ENCODE data around the gene MDM2. TPM values are rescaled to one million over a fixed set of nuclear protein-coding genes. Genes with fewer than 3 reads are reported as not detected.

MDM2 gene
- total RNA-seq = 233 and 240 TPM in 2 replicates
- 46.3 and 46.6 TPM in 2 replicates for polyA plus RNA-seq
- polyA plus RNA-seq (2012) = 40.9 and 46.9 TPM in 2 replicates
- 46.8 and 52.5 TPM in 2 replicates for polyA minus RNA-seq (ENCODE audit: low replicate concordance)

DNA sequence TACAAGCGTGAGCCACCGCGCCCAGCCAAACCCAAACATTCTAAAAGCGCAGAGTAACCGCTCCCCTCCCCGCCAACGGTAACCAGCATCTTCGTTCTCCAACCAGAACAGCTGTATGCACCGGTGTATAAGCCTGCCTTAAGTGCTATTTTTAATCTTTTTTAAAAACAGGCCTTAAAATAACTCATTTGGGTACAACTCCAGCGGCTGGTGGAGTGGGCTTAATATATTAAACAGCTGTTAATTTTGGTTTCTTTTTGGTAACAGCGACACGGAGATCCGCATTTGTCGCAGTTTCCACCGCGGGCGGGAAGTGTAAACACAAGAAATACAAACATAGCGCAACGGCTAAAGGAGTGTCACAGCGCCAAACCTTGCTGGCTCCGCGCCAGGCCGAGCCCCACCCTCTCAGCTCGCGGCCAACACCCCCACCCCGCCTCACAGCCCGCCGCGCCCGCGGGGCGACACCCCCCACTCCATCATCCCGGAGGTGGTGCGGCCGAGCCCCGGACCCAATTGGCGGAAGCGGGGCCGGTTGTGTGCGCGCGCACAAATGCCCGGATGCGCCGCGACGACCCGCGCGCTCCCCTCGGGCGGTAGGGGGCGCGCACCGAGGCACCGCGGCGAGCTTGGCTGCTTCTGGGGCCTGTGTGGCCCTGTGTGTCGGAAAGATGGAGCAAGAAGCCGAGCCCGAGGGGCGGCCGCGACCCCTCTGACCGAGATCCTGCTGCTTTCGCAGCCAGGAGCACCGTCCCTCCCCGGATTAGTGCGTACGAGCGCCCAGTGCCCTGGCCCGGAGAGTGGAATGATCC lies at the start of gene MDM2:
Gene MDM2, plus strand, starts transcription at position 602 of the 812 bp plus-strand sequence. CDS start 301 bp downstream, outside the sequence.
- Histone ChIP-seq H3K4me3 (replicated peaks in 1 of 4; ENCODE audit: control extremely low read depth in 1 of 4, insufficient read depth in 1 of 4, low read depth in 3 of 4, low read length in 4 of 4) (peak within 1 kb of the TSS; percentile 94 to 99 (median 96)), H3K27ac (ENCODE audit: insufficient read depth, low read length) (peak within 1 kb of the TSS; percentile 99), H3K9me3 (ENCODE audit: control insufficient read depth, insufficient read depth, low read depth, low read length) (no peaks in the 10 kb centered on the region), H3K9ac (ENCODE audit: insufficient read depth, low read length) (peak within 1 kb of the TSS; percentile 99), H3K36me3 (ENCODE audit: control insufficient read depth, insufficient read depth, low read length) (peaks cover 5% of the 10 kb centered on the region), H3K4me1 (ENCODE audit: control insufficient read depth, extremely low read depth, insufficient read depth, low read length) (no peaks in the 10 kb centered on the region), H4K20me1 (ENCODE audit: control insufficient read depth, extremely low read depth, insufficient read depth, low read length) (no peaks in the 10 kb centered on the region), H3K79me2 (ENCODE audit: control insufficient read depth, insufficient read depth, low read length) (peaks cover 42% of the 10 kb centered on the region), H3K27me3 (ENCODE audit: control insufficient read depth, insufficient read depth, low read length) (no peaks in the 10 kb centered on the region), H3K4me2 (ENCODE audit: extremely low read depth, insufficient read depth, low read length) (peak within 1 kb of the TSS; percentile 64), H2AFZ (ENCODE audit: low read length) (peak within 1 kb of the TSS; percentile 76)
- no peak for TF ChIP-seq EZH2 (IDR thresholded peaks at IDR 0.05; ENCODE audit: low read length, missing control alignments)
- TF ChIP-seq CTCF (conservative IDR thresholded peaks at IDR 0.05 in 1 of 2, IDR thresholded peaks at IDR 0.05 in 1 of 2; ENCODE audit: low read depth in 1 of 2, low read length in 2 of 2) = peak; percentile 42 to 67
- peak; percentile 88 to 89 for DNase-seq (ENCODE audit: low read depth in 2 of 2)

DNA sequence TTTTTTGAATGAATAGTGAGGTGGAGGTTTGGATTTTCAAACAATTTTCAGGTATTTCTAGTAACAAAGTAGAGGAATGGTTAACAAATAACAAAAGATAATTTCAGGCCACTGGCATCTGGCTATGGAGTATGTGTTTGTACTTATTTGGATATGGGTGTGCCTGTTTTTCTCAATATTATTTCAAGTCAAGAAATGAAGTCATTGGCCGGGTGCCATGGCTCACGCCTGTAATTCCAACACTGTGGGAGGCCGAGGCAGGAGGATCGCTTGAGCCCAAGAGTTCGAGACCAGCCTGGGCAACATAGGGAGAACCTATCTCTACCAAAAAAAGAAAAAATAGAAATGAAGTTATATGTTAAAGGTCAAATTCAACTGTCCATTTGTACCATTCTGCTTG lies 48.1 kb upstream of the MDM2 start:
- Histone ChIP-seq H2AFZ (ENCODE audit: low read length) (no peak overlapping the region), H3K36me3 (ENCODE audit: control insufficient read depth, insufficient read depth, low read length) (peaks cover 1% of the 10 kb centered on the region), H3K27ac (ENCODE audit: insufficient read depth, low read length) (no peak overlapping the region), H3K4me3 (replicated peaks in 1 of 4; ENCODE audit: control extremely low read depth in 1 of 4, insufficient read depth in 1 of 4, low read depth in 3 of 4, low read length in 4 of 4) (no peak overlapping the region), H3K4me2 (ENCODE audit: extremely low read depth, insufficient read depth, low read length) (no peak overlapping the region), H3K9me3 (ENCODE audit: control insufficient read depth, insufficient read depth, low read depth, low read length) (no peaks in the 10 kb centered on the region), H3K9ac (ENCODE audit: insufficient read depth, low read length) (no peak overlapping the region), H4K20me1 (ENCODE audit: control insufficient read depth, extremely low read depth, insufficient read depth, low read length) (no peaks in the 10 kb centered on the region), H3K79me2 (ENCODE audit: control insufficient read depth, insufficient read depth, low read length) (no peaks in the 10 kb centered on the region), H3K27me3 (ENCODE audit: control insufficient read depth, insufficient read depth, low read length) (no peaks in the 10 kb centered on the region), H3K4me1 (ENCODE audit: control insufficient read depth, extremely low read depth, insufficient read depth, low read length) (no peaks in the 10 kb centered on the region)
- peak in 1 of 2 donors; percentile 8 for DNase-seq (ENCODE audit: low read depth in 2 of 2)
- no peak for TF ChIP-seq EZH2 (IDR thresholded peaks at IDR 0.05; ENCODE audit: low read length, missing control alignments)
- no peak for TF ChIP-seq CTCF (conservative IDR thresholded peaks at IDR 0.05 in 1 of 2, IDR thresholded peaks at IDR 0.05 in 1 of 2; ENCODE audit: low read depth in 1 of 2, low read length in 2 of 2)

GRCh38 chr12:68760806-68761441 lies 47.1 kb upstream of the MDM2 start:
- DNase-seq (ENCODE audit: low read depth in 2 of 2) = no peak
- Histone ChIP-seq H3K79me2 (ENCODE audit: control insufficient read depth, insufficient read depth, low read length) (no peaks in the 10 kb centered on the region), H3K4me2 (ENCODE audit: extremely low read depth, insufficient read depth, low read length) (no peak overlapping the region), H3K9ac (ENCODE audit: insufficient read depth, low read length) (no peak overlapping the region), H3K27me3 (ENCODE audit: control insufficient read depth, insufficient read depth, low read length) (no peaks in the 10 kb centered on the region), H3K4me3 (replicated peaks in 1 of 4; ENCODE audit: control extremely low read depth in 1 of 4, insufficient read depth in 1 of 4, low read depth in 3 of 4, low read length in 4 of 4) (no peak overlapping the region), H3K36me3 (ENCODE audit: control insufficient read depth, insufficient read depth, low read length) (no peaks in the 10 kb centered on the region), H3K4me1 (ENCODE audit: control insufficient read depth, extremely low read depth, insufficient read depth, low read length) (no peaks in the 10 kb centered on the region), H3K9me3 (ENCODE audit: control insufficient read depth, insufficient read depth, low read depth, low read length) (no peaks in the 10 kb centered on the region), H4K20me1 (ENCODE audit: control insufficient read depth, extremely low read depth, insufficient read depth, low read length) (no peaks in the 10 kb centered on the region), H2AFZ (ENCODE audit: low read length) (no peak overlapping the region), H3K27ac (ENCODE audit: insufficient read depth, low read length) (no peak overlapping the region)
- TF ChIP-seq CTCF (conservative IDR thresholded peaks at IDR 0.05 in 1 of 2, IDR thresholded peaks at IDR 0.05 in 1 of 2; ENCODE audit: low read depth in 1 of 2, low read length in 2 of 2) = no peak
- TF ChIP-seq EZH2 (IDR thresholded peaks at IDR 0.05; ENCODE audit: low read length, missing control alignments) = no peak
